RCC 7860 (cell line): Measurements from ENCODE around the gene EPB41L2.
"Not testable (repeated sequence)": the region's sequence is repeated elsewhere in the genome, so short reads cannot be mapped to it uniquely, and the experiment has no call there.

Experiments used
- DNase-seq: peaks from one replicate; pipeline ENCODE4 v3.0.0-alpha.2; 2015; ENCODE audit warnings: low spot score
- FAIRE-seq: peaks from 2 replicates; lab custom pipeline; 2012; peaks lifted over from hg19 to GRCh38; lab: Jason Lieb, UNC

The EPB41L2 gene

DNA sequence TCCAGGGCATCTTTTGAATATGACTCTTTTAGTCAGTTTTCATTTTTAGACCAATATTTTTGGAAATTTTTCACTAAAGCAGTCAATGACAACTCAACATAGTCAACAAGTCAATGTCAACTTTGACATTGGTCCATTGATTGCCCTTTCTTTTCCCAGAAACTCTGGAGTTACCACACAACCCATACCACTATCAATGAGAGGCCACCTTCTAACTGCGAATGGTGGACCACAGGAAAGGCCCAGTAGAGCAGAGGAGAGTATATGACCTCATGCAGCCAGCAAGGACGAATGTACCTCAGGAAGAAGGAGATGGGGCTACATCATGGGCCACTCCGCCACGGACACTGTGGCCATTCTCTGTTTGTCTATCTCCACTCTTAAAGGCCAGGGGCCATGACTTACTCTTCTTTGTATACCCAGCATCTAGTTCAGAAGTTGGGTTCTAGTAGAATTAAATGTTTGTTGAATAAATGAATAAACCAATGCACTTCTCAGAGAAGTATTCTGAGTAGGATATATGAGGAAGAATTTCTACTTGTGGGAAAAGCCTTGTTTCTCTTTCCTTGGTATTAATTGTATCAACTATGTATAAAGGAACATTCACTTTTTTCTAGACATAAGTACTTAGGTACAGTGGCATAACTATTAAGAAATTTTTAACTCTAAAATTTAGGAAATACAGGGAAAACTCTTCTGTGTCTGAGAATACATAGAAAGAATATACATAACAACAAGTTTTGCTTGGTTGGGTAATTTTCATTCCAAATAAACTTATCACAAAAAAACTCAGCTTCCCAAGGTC is 236.4 kb downstream of the EPB41L2 start:
- no peak for FAIRE-seq

DNA sequence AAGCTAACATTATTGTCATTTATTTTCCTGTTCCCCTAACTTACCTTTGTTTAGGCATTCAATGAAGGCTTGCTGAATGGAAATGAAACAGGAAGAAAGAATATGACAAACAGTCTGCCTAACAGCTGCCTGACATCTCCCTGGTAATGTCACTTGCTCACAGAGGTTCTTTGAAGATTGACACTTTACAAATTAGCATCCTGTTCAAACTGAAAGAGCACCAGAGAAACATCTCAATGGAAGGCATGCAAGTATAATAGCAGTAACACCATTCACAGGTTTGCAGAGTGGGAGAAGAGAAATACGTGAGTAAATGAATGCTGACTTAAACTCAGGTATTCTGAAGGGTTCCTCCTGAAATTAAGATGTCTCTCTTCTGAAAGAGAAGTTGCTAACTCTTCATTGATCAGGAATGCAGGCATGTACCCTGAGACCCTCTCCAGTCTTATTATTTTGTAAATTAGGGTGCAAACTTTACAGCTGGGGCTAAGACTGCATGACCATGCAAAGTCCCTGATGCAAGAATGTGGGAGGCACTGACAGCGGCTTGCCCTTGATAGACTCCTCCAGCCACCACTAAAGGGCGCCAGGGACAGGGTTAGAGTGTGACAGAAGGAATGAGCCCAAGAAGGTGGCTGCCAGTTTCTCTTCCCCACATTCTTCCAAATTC is 237.1 kb downstream of the EPB41L2 start:
- no peak for DNase-seq
- FAIRE-seq = no peak

More for the DNA sequence above, 236.4 kb downstream of the EPB41L2 start:
- DNase-seq = no peak

DNA sequence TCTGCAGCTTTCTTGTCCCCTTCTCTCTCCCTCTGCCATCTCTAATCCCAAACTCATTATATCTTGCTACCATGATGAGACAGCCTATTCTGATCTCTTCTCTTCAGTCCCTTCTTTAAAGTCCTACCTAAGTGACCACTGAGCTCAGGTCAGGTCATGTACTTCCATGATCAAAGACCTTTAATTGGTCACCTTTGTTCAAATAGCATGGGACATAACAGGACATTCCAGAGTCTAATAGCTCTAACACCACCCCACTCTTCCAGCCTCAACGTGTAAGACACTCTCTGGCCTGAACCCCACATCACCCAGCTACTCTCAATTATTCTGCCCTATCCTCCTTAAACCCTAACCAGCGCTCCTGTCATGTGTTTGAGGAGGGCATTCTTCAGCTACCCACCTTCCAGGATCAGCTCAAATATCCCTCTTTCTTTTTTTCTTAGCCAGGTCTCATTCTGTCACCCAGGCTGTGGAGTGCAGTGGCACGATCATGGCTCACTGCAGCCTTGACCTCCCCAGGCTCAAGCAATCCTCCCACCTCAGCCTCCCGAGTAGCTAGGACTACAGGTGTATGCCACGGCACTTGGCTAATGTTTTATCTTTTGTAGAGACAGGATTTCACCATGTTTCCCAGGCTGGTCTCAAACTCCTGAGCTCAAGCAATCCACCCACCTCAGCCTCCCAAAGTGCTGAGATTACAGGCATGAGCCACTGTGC is 237.9 kb downstream of the EPB41L2 start:
- no peak for DNase-seq
- FAIRE-seq = no peak

DNA sequence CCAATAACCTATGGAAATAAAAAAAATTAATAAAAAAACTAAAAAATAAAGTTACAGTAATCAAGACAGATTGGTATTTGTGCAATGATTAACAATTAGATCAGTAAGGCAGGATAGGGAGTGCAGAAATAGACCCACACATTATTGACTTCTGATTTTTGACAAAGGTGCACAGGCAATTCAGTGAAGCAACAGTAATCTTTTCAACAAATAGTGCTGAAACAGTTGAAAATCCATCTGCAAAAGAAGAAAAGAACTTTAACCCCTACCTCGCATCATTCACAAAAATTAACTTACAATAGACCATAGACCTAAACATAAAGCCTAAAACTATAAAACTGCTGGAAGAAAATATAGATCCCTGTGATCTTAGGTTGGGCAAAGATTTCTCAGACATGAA is 240.3 kb downstream of the EPB41L2 start:
- DNase-seq (no peak), FAIRE-seq (no peak)

DNA sequence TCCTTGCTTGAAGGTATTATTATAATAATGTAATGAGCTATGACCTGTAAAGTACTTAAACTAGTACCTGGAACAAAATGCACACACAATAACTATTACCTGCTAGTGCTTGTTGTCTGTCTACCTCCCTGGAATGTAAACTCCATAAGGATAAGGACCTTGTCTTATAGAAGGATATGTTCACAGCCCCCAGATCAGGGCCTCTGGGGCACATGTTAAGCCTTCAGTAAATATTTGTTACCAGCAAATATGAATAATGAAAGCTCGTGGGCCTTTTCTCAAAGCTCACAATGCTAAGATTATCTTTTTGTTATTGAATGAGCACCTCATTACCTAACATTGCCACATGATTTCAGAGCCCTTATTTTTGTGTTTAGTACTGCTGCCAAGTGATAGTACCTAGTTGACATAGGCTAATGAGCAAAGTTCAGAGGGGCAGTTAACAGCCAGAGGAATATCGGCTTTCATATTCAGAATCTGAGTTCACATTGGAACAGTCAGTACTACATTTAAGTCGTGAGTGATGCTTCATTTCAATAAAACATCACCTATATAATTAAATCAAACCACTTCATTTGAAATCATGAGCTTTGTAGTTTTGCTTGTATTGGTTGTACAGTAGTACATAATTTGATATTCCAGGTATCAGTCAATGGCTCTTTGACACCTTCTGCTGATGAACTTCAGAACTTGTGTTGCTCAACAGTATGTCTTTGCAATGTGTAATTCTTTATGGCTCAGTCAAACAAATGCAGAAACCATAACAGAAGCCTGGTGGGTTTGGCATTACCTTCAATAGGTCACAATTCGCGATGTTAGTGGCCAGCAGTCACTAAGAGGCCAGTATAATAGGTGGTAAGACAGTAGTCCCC is 247.6 kb downstream of the EPB41L2 start:
- DNase-seq = no peak
- FAIRE-seq = no peak

DNA sequence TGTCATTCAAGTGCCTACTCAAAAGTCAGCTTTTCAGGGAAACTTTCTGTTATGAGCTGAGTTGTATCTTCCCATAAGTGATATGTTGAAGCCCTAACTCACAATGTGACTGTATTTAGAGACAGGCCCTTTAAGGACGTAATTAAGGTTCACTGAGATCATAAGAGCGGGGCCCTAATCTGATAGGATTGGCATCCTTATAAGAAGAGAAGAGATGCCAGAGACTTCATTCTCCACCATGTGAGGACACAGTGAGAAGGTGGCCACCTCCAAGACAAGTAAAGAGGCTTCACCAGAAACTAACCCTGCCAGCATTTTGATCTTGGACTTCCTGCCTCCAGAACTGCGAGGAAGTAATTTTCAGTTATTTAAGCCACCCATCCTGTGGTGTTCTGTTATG is 248.5 kb downstream of the EPB41L2 start:
- FAIRE-seq = no peak
- DNase-seq = no peak

DNA sequence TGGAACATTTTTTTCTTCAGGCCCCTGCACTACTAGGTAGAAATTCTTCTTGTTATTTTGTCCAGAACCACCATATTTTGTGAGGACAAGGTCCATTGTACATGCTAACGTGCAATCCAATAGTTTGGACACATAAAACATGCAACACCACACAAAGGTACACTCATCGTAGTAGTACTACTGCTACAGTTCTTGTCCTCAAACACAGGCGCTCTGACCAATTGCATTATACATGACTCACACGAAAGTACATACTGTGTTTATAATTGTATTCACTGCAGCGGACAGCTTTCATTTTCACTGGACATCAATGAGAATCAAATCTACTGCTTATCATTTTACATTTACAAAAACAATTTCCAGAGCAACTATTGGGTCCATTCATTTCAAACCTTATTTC is 251.1 kb downstream of the EPB41L2 start:
- no peak for DNase-seq
- no peak for FAIRE-seq

DNA sequence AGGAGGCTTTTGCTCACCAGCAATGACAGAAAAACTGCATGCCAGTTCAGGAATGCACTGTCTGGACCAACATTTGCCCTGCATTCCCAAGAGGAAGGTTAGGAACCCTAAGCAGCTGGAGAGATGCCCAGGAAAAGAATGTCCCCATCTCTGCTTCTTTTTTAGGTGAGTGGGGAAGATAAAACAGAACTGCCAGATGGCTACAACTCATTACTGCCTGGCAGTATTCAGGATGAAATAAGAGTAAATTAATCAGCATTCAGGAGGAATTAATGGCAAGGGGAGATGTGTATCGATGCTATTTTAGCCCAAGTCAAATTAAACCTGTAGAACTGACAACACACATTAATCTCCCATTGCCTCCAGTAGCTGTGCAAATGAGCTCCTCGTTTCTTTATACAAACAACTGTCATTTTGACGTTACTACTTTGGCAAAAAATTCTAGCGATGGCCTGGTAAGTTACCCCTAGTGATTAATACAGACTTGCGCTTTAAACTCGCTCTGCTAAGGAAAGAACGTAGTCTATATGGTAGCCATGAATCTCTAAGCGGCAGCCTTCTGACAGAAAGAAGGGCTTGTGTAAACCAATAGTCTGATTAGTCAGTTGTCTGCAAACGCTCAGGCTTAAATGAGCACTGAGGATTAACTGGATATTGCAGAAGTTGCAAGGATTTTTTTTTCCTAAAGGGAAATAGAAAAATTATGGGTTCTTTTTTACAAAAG is 252.6 kb downstream of the EPB41L2 start:
- FAIRE-seq = no peak

DNA sequence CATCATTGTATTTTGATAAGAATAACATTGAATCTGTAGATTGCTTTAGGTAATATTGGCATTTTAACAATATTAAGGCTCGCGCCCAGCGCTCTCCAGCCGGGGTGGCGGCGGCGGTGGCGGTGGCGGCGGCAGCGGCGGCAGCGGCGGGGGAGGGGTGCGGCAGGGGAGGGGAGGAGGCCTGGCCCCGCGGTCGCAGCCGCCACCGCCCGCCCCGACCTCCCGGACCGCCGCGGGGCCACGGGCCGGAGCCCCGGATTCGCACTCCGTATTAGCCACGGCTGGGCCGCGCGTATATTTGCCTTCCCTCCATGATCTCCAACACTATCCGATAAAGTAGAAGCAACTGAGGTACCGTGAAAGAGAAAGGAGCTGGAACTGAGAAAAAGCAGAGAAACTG is 261.7 kb downstream of the EPB41L2 start:
- FAIRE-seq, DNase-seq: not testable (repeated sequence)

More for the DNA sequence above, 252.6 kb downstream of the EPB41L2 start:
- no peak for DNase-seq

DNA sequence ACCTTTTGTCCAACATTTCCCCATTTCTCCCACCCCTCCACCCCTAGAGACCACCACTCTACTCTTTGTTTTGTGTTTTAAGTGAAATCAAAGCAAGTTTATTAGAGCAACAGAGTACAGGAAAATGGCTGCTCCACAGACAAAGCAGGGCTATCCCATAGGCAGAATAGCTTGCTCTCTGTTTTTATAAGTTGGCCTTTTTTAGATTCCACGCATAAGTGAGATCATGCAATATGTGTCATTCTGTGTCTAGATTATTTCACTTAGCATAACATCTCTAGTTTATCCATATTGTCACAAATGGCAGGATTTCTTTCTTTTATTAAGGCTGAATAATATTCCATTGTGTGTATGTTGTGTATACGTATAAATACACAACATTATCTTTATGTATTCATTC is 266.0 kb downstream of the EPB41L2 start:
- FAIRE-seq = no peak

DNA sequence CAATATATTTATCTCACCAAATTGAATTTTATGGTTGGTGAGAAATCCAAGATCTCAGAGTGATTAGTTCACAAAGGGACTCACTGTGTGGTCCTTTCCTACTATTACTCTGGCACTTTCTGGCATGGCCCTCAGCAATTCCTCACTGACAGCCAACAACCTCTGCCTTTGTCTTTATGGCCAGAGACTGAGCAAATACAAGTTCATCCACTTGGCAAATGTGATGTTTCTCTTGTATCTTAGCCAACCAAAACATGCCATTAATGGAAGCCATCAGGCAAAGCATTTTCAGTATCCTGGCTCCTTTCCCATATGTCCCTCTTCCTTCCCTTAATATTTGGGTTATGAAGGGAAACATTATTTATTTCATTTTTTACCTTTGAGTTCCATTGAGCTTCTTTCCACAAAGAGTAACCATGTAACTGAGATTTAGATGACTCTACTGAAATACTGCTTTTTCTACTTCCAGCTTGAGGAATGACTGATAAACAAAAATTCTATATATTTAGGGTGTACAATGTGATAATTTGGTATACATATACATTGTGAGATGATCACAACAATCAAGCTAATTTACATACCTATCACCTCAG is 266.6 kb downstream of the EPB41L2 start:
- FAIRE-seq (no peak), DNase-seq (no peak)

More for the DNA sequence above, 266.0 kb downstream of the EPB41L2 start:
- DNase-seq = no peak

DNA sequence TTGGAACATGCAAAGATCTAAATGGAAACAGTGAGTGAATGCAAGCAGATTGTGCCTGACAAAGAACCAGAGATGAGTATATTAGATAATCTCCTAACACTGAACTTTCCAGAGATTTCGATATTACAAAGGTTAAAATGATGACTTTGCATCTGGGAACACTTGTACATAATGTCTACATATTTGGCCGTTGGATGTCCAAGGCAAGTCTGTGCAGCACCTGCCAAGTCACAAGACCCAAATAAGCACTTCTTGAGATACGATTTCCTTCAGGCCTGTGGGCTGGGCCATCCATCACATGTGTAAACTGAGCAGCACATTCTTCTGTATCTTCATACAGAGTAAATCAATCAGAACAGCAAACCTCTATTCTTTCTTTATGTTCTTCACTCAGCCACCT is 268.3 kb downstream of the EPB41L2 start:
- DNase-seq (no peak), FAIRE-seq (no peak)

DNA sequence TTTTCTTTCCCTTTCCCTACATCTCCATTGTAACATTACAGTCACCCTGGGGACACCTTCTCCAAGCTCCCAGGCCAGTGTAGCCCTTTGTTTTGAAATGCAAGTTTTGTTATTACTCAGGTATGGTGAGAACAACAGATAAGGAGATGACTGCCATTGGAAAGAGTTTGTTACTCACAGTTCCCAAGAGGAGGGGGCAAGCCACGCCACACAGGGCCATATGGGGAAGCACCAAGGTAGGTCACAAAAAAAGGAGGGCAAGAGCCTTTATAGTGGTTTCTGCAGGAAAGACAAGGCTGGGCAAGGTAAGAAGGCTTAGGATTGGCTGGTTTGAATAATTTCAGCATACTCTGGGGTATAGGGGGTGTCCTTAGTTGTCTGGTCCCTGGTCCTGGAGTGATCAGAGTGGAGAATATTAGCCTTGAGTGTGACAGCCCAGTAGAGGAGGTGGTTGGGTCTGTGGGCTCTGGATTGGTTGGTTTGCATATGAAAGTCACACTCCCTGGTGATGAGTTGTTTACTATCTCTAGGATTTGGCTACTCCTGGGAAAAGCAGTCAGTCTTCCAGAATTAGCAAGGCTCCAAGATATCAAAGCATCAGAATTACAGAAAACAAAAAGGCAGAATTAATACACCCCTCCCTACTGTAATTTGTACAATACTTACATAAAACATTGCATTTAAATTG is 268.9 kb downstream of the EPB41L2 start:
- FAIRE-seq (no peak), DNase-seq (no peak)
